ENCODE data around the gene BMPER. TPM values are rescaled to one million over a fixed set of nuclear protein-coding genes. Genes with fewer than 3 reads are reported as not detected.
"Not testable (repeated sequence)": the region's sequence is repeated elsewhere in the genome, so short reads cannot be mapped to it uniquely, and the experiment has no call there.

The BMPER gene
- total RNA-seq, 5 donors from 2014 or later (not counting 1 experiment from before 2014, with no cell fraction given) = 0.20 to 0.47 TPM; not detected in 3

DNA sequence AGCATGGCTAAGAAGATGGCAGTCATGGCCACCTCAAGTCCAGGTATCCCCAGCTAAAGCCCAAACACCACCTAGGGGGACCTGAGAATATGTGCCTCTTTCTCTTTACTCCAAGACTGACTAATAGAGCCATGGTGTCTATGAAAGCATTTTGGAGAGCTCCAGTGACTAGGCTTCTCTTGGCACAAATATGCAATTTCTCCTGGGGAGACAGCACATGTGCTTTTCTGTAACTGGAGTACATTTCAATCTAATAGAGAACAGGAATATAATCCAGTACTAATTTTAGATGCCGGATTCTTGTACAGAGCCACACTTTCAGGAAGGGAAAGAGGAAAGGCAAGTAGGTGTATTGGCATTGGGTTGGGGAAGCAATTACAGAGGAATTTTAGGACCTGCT is 260.1 kb downstream of the BMPER start:
- Mint-ChIP-seq H3K27ac (no peak overlapping the region), H3K9me3 (peaks cover 3 to 12% (median 5%) of the 10 kb centered on the region in 3 donors), H3K36me3 (no peaks in the 10 kb centered on the region), H3K4me3 (no peak overlapping the region), H3K27me3 (no peaks in the 10 kb centered on the region), H3K4me1 (no peaks in the 10 kb centered on the region)
- Histone ChIP-seq H3K9me3 (no peaks in the 10 kb centered on the region), H3K4me1 (ENCODE audit: control insufficient read depth in 1 of 2, extremely low read depth in 1 of 2, insufficient read depth in 2 of 2, low read length in 2 of 2) (no peaks in the 10 kb centered on the region), H3K27ac (ENCODE audit: low read length) (no peak overlapping the region), H3K4me3 (ENCODE audit: control insufficient read depth in 1 of 2, extremely low read depth in 1 of 2, low read length in 1 of 2) (no peak overlapping the region), H3K27me3 (replicated peaks in 1 of 2; ENCODE audit: control insufficient read depth in 2 of 2, extremely low read depth in 1 of 2, insufficient read depth in 2 of 2, low read length in 1 of 2) (no peaks in the 10 kb centered on the region), H3K36me3 (ENCODE audit: control insufficient read depth in 2 of 2, extremely low read depth in 1 of 2, insufficient read depth in 1 of 2, low read length in 1 of 2) (no peaks in the 10 kb centered on the region)
- ATAC-seq (replicated peaks in 1 of 4) (no peak), DNase-seq (no peak)
- CTCF ChIA-PET = no interaction called here
- WGBS (ENCODE audit: insufficient coverage) = no CpG with 5 or more reads among the region's 1 CpG
- POLR2A ChIA-PET = no interaction called here

DNA sequence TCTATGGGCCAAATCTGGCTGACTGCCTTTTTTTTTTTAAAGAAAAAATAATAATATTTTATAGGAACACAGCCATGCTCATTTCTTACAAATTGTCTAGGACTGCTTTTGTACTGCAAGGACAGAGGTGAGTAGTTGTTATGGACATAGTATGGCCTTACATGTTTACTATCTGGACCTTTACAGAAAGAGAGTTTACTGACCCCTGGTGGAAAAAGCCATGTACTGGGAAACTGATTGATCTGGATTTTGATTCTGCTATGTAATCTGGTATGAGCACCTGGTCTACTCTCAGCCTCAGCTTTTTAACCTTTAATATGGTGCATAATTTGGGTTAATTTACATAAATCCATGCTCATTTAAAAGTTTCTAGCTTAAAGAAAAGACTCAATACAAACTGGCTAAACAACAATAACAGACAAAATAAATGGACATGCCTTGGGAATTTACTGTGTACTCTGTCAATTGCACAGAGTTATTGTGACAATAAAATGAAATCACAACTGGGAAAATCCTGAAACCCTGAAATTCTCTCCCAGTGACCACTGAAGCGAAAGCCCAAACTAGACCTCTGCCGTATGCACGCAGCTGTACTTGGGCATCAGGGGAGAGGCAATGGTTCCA is 260.7 kb downstream of the BMPER start:
- peaks cover 3 to 12% (median 5%) of the 10 kb centered on the region in 3 donors for H3K9me3 Mint-ChIP-seq
- ChIA-PET CTCF (no interaction called here), POLR2A (no interaction called here)
- Histone ChIP-seq H3K36me3 (ENCODE audit: control insufficient read depth in 2 of 2, extremely low read depth in 1 of 2, insufficient read depth in 1 of 2, low read length in 1 of 2) (no peaks in the 10 kb centered on the region), H3K27ac (ENCODE audit: low read length) (no peak overlapping the region), H3K4me1 (ENCODE audit: control insufficient read depth in 1 of 2, extremely low read depth in 1 of 2, insufficient read depth in 2 of 2, low read length in 2 of 2) (no peaks in the 10 kb centered on the region), H3K4me3 (ENCODE audit: control insufficient read depth in 1 of 2, extremely low read depth in 1 of 2, low read length in 1 of 2) (no peak overlapping the region), H3K9me3 (no peaks in the 10 kb centered on the region), H3K27me3 (replicated peaks in 1 of 2; ENCODE audit: control insufficient read depth in 2 of 2, extremely low read depth in 1 of 2, insufficient read depth in 2 of 2, low read length in 1 of 2) (no peaks in the 10 kb centered on the region)
- no peaks in the 10 kb centered on the region for H3K27me3 Mint-ChIP-seq
- no peak overlapping the region for H3K27ac Mint-ChIP-seq
- no peak overlapping the region for H3K4me3 Mint-ChIP-seq
- DNase-seq = no peak
- no peaks in the 10 kb centered on the region for H3K36me3 Mint-ChIP-seq
- no peak for ATAC-seq (replicated peaks in 1 of 4)
- no CpG with 5 or more reads among the region's 3 CpGs for WGBS (ENCODE audit: insufficient coverage)
- no peaks in the 10 kb centered on the region for H3K4me1 Mint-ChIP-seq

DNA sequence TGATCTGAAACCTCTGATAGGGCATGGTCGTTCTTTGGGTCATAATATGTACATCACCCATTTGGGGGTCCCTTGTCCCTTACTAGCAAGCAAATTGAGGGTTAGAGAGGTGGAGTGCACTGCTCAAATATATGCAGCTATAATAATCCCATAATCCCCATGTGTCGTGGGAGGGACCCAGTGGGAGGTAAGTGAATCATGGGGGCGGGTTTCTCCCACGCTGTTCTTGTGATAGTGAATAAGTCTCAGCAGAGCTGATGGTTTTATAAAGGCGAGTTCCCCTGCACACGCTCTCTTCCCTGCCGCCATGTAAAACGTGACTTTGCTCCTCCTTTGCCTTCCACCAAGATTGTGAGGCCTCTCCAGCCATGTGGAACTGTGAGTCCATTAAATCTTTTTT is 262.7 kb downstream of the BMPER start:
- H3K27ac Mint-ChIP-seq = no peak overlapping the region
- H3K9me3 ChIP-seq = no peaks in the 10 kb centered on the region
- no peak overlapping the region for H3K4me3 ChIP-seq (ENCODE audit: control insufficient read depth in 1 of 2, extremely low read depth in 1 of 2, low read length in 1 of 2)
- POLR2A ChIA-PET = no interaction called here
- H3K27me3 Mint-ChIP-seq = no peaks in the 10 kb centered on the region
- H3K36me3 ChIP-seq (ENCODE audit: control insufficient read depth in 2 of 2, extremely low read depth in 1 of 2, insufficient read depth in 1 of 2, low read length in 1 of 2) = no peaks in the 10 kb centered on the region
- no peaks in the 10 kb centered on the region for H3K36me3 Mint-ChIP-seq
- no peaks in the 10 kb centered on the region for H3K4me1 Mint-ChIP-seq
- no peaks in the 10 kb centered on the region for H3K4me1 ChIP-seq (ENCODE audit: control insufficient read depth in 1 of 2, extremely low read depth in 1 of 2, insufficient read depth in 2 of 2, low read length in 2 of 2)
- no peaks in the 10 kb centered on the region for H3K27me3 ChIP-seq (replicated peaks in 1 of 2; ENCODE audit: control insufficient read depth in 2 of 2, extremely low read depth in 1 of 2, insufficient read depth in 2 of 2, low read length in 1 of 2)
- ATAC-seq (replicated peaks in 1 of 4) (no peak), DNase-seq (no peak)
- CTCF ChIA-PET = no interaction called here
- WGBS (ENCODE audit: insufficient coverage) = 100% methylated on average over 2 of the region's 8 CpGs
- peaks cover 3 to 12% (median 5%) of the 10 kb centered on the region in 3 donors for H3K9me3 Mint-ChIP-seq
- H3K27ac ChIP-seq (ENCODE audit: low read length) = no peak overlapping the region
- no peak overlapping the region for H3K4me3 Mint-ChIP-seq

DNA sequence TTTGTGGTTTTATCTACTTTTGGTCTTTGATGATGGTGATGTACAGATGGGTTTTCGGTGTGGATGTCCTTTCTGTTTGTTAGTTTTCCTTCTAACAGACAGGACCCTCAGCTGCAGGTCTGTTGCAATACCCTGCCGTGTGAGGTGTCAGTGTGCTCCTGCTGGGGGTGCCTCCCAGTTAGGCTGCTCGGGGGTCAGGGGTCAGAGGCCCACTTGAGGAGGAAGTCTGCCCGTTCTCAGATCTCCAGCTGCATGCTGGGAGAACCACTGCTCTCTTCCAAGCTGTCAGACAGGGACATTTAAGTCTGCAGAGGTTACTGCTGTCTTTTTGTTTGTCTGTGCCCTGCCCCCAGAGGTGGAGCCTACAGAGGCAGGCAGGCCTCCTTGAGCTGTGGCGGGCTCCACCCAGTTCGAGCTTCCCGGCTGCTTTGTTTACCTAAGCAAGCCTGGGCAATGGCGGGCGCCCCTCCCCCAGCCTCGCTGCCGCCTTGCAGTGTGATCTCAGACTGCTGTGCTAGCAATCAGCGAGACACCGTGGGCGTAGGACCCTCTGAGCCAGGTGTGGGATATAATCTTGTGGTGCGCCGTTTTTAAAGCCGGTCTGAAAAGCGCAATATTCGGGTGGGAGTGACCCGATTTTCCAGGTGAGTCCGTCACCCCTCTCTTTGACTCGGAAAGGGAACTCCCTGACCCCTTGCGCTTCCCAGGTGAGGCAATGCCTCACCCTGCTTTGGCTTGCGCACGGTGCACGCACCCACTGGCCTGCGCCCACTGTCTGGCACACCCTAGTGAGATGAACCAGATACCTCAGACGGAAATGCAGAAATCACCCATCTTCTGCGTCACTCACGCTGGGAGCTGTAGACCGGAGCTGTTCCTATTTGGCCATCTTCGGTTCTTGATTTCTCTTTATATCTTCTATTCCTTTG is 269.6 kb downstream of the BMPER start:
- H3K4me1 ChIP-seq (ENCODE audit: control insufficient read depth in 1 of 2, extremely low read depth in 1 of 2, insufficient read depth in 2 of 2, low read length in 2 of 2); H3K36me3 ChIP-seq (ENCODE audit: control insufficient read depth in 2 of 2, extremely low read depth in 1 of 2, insufficient read depth in 1 of 2, low read length in 1 of 2); H3K4me3 ChIP-seq (ENCODE audit: control insufficient read depth in 1 of 2, extremely low read depth in 1 of 2, low read length in 1 of 2); H3K36me3 Mint-ChIP-seq; ATAC-seq (replicated peaks in 1 of 4); H3K27ac ChIP-seq (ENCODE audit: low read length); H3K27me3 ChIP-seq (replicated peaks in 1 of 2; ENCODE audit: control insufficient read depth in 2 of 2, extremely low read depth in 1 of 2, insufficient read depth in 2 of 2, low read length in 1 of 2); H3K4me3 Mint-ChIP-seq; CTCF ChIA-PET; POLR2A ChIA-PET; DNase-seq; H3K27ac Mint-ChIP-seq; H3K9me3 ChIP-seq; H3K27me3 Mint-ChIP-seq; H3K9me3 Mint-ChIP-seq; H3K4me1 Mint-ChIP-seq: not testable (repeated sequence)
- WGBS (ENCODE audit: insufficient coverage) = 96% methylated on average over 13 of the region's 32 CpGs

DNA sequence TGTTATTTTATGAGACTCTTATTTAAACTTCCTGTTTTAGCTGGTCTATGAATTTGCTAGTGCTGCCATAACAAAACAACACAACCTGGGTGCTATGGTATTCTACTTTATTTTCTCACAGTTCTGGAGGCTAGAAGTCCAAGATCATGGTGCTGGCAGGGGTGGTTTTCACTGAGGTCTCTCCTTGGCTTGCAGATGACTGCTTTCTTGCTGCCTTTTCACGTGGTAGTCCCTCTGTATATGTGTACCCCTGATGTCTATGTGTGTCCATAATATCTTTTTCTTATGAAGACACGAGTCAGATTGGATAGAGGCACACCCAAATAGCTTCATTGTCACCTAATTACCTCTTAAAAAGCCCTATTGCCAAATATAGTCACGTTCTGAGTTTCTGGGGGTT is 270.5 kb downstream of the BMPER start:
- Histone ChIP-seq H3K36me3 (ENCODE audit: control insufficient read depth in 2 of 2, extremely low read depth in 1 of 2, insufficient read depth in 1 of 2, low read length in 1 of 2) (no peaks in the 10 kb centered on the region), H3K27me3 (replicated peaks in 1 of 2; ENCODE audit: control insufficient read depth in 2 of 2, extremely low read depth in 1 of 2, insufficient read depth in 2 of 2, low read length in 1 of 2) (no peaks in the 10 kb centered on the region), H3K9me3 (no peaks in the 10 kb centered on the region), H3K27ac (ENCODE audit: low read length) (no peak overlapping the region), H3K4me1 (ENCODE audit: control insufficient read depth in 1 of 2, extremely low read depth in 1 of 2, insufficient read depth in 2 of 2, low read length in 2 of 2) (no peaks in the 10 kb centered on the region), H3K4me3 (ENCODE audit: control insufficient read depth in 1 of 2, extremely low read depth in 1 of 2, low read length in 1 of 2) (no peak overlapping the region)
- Mint-ChIP-seq H3K4me1 (no peaks in the 10 kb centered on the region), H3K27ac (no peak overlapping the region), H3K36me3 (no peaks in the 10 kb centered on the region), H3K9me3 (peaks cover 2 to 5% (median 4%) of the 10 kb centered on the region in 3 donors), H3K4me3 (no peak overlapping the region), H3K27me3 (no peaks in the 10 kb centered on the region)
- ATAC-seq (replicated peaks in 1 of 4) (no peak), DNase-seq (no peak)
- ChIA-PET CTCF (no interaction called here), POLR2A (interaction anchor here in 1 of 2 donors (0.6 kb wide), 1 partner anchor 48 kb away, joined by 3 read pairs; no protein-coding TSS in a partner anchor)
- WGBS (ENCODE audit: insufficient coverage) = no CpG with 5 or more reads among the region's 3 CpGs

DNA sequence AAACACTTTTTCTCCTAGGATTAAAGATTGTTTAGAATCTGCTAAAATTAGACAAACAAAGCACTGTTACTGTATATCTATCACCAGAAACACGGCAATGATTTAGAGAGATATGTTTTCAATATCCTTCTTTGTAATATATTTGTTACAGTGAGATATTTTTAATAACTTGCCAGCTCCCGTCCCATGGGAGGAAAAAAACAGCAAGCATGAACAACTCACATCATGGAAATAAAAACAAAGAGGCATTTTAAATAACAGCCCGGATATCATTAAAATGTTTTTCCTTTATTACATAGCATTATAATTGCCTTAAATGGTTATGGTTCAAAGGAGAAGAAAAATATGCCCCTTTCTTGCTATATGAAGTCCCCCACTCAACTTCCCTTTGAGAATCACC is 272.1 kb downstream of the BMPER start:
- no peaks in the 10 kb centered on the region for H3K36me3 ChIP-seq (ENCODE audit: control insufficient read depth in 2 of 2, extremely low read depth in 1 of 2, insufficient read depth in 1 of 2, low read length in 1 of 2)
- H3K4me3 ChIP-seq (ENCODE audit: control insufficient read depth in 1 of 2, extremely low read depth in 1 of 2, low read length in 1 of 2) = no peak overlapping the region
- WGBS (ENCODE audit: insufficient coverage) = no CpG with 5 or more reads among the region's 3 CpGs
- no peaks in the 10 kb centered on the region for H3K4me1 Mint-ChIP-seq
- POLR2A ChIA-PET = no interaction called here
- no peak overlapping the region for H3K27ac ChIP-seq (ENCODE audit: low read length)
- no peak overlapping the region for H3K27ac Mint-ChIP-seq
- DNase-seq (no peak), ATAC-seq (replicated peaks in 1 of 4) (no peak)
- no peaks in the 10 kb centered on the region for H3K4me1 ChIP-seq (ENCODE audit: control insufficient read depth in 1 of 2, extremely low read depth in 1 of 2, insufficient read depth in 2 of 2, low read length in 2 of 2)
- no peaks in the 10 kb centered on the region for H3K36me3 Mint-ChIP-seq
- H3K9me3 Mint-ChIP-seq = peaks cover 2 to 9% (median 9%) of the 10 kb centered on the region in 3 donors
- CTCF ChIA-PET = interaction anchor here in 1 of 2 donors (0.5 kb wide), 1 partner anchor 34 kb away, joined by 3 read pairs; no protein-coding TSS in a partner anchor
- H3K27me3 ChIP-seq (replicated peaks in 1 of 2; ENCODE audit: control insufficient read depth in 2 of 2, extremely low read depth in 1 of 2, insufficient read depth in 2 of 2, low read length in 1 of 2) = no peaks in the 10 kb centered on the region
- H3K27me3 Mint-ChIP-seq = no peaks in the 10 kb centered on the region
- no peaks in the 10 kb centered on the region for H3K9me3 ChIP-seq
- H3K4me3 Mint-ChIP-seq = no peak overlapping the region
